NCI-H748 treated with DMSO at 0.1 percent for 48 hours (cell line): ENCODE data around the gene ATCAY.

Source experiments
- DNase-seq: peaks from one replicate; lab custom pipeline; 2025; lab: John Stamatoyannopoulos, UW

ATCAY gene

DNA sequence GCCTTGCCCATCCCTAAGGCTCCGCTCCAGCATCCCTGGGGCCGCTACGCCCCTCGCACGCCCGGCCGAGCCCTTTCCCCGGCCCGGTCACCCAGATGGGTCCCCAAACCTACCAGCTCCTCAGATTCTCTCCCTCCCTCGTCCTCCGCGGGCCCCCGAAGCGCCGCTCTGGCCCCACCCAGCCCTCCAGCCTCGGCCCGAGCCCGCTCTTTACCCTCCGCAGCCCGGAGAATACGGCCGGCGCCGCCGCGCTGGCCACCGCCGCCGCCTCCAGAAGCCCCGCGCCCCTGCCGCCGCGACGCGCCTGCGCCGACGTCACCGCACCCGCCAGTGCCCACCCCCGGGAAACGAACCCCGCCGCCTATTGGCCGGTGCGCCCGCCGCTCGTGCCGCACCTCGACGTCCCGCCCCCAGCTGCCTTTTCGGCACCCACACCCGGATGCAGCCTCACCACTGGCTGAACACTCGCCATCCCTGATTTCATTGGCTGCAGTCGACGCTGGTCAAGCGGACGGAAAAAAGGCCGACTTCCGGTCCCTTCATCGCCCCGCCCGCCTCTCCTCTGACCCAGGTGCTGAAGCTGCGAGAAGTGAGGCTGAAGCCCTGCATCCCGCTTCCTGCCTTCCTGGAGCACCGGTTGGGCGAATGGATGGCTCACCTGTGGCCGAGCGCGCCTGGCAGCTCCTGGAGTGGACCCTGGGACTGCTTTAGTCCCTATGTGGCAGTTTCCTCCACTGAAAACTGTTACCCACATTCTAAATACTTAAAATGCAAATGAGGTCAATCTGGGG is 90.5 kb downstream of the ATCAY start, which contains the start of gene DAPK3:
DAPK3 (minus strand) TSS at position 292 of the 791 bp plus-strand sequence. CDS start 1,364 bp downstream, outside the sequence.
- peak; percentile 83 for DNase-seq

DNA sequence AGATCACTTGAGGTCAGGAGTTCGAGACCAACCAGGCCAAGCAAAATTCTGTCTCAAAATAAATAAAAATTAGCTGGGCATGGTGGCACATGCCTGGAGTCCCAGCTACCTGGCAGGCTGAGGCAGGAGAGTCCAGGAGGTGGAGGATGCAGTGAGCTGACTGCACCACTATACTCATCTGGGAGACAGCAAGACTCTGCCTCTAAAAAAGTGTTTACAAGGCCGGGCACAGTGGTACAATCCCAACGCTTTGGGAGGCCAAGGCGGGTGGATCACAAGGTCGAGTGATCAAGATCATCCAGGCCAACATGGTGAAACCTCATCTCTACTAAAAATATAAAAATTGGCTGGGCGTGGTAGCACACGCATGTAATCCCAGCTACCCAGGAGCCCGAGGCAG is 94.7 kb downstream of the ATCAY start:
- no peak for DNase-seq

DNA sequence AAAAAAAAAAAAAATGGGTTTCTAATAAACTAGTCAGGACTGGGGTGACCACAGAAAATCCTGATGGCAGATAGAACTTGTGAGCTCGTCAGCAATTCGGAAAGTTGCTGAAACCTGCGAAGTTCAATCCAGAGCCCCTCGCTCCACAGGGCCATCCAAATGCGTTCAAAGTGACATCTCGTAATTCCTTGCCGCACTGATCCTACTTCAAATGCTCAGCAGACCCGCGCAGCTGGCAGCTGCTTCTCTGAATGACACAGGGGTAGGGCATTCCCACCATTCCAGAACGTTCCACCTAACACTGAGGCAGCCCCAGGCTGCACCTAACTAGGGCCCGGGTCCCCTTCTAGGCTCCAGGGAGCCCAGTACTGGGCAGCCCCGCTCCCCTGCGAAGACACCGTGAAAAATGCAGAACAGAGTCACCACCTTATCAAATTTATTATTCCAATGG is 95.2 kb downstream of the ATCAY start:
- DNase-seq = no peak

DNA sequence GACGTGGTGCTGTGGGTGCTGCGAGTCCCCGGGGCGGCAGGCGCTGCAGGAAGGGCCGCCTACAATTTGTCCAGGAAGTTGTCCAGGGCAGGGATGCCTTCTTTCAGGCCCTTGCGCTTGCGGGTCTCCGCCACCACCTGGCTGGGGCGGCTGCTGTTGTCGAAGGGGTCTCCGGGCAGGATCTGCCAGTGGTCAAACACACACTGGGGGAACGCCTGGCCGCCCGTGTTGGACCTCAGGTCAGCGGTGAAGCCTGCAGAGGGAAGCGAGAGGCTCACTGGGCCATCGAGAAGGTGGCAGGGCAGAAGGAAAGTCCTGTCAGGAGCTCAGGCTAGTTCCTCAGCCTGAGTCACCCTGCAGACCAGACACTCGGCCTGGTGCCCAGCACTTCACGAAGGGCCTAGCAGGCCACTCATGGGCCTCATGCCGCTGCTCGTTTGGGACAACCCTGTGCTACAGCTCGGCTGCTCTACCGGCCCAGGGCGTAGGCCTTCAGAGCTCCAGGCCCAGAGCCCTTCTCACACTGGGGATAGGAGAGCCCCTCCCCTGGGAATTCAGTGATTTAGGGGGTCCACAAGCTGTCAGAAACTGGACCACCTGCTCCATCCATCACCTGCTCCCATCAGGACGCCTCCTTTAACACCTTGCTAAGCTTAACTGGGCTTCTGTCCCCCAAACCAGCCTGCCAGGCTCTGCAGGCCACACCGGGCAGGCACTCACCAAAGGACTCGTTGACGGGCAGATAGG is 96.2 kb downstream of the ATCAY start:
- DNase-seq = no peak
